HFF-Myc (cell line): Measurements from ENCODE around the gene AP1AR.

ENCODE experiments used
- DNase-seq: peaks from one replicate; pipeline ENCODE4 v3.0.0-alpha.2; 2011; ENCODE audit warnings: low read depth; ENCODE audit errors: extremely low read depth
- H3K4me3 ChIP-seq: replicated peaks from 2 replicates; pipeline ENCODE4 v1.5.1; 2011; ENCODE audit warnings: low read depth, mild to moderate bottlenecking, control low read depth, low read length
- CTCF ChIP-seq: IDR thresholded peaks from 2 replicates; pipeline ENCODE4 v1.5.1; 2012; ENCODE audit warnings: mild to moderate bottlenecking, low read depth, low read length, control low read depth; ENCODE audit errors: missing control alignments

AP1AR gene

GRCh38 chr4:112270640-112271421 lies 39.2 kb downstream of the AP1AR start:
- TF ChIP-seq CTCF: no peak
- no peak for DNase-seq
- no peak overlapping the region for H3K4me3 ChIP-seq

DNA sequence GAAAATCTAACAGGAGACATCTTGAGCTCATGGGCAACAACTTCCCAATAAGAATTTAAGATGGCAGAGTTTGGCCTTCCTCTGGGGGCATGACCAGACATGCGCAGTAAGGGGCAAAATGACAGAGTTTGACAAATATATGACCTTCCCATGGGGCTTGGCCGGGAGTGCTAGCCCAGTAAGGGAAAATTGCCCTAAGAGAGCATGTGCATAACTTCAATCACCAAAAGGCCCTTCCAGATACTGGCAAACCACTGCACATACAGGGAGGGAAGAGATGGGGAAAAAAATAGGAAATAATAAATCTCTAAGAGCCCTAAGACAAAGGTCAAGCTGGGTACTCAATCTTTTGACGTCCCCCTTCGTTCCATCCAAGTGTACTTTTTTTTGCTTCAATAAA lies 40.7 kb downstream of the AP1AR start:
- no peak for DNase-seq
- H3K4me3 ChIP-seq: no peak overlapping the region
- no peak for TF ChIP-seq CTCF

- TF ChIP-seq CTCF: no peak
- no peak overlapping the region for H3K4me3 ChIP-seq
- no peak for DNase-seq
Observed at GRCh38 chr4:112274959-112275358, 43.4 kb downstream of the AP1AR start.

- no peak overlapping the region for H3K4me3 ChIP-seq
- DNase-seq: no peak
- no peak for TF ChIP-seq CTCF
Observed at GRCh38 chr4:112276113-112276512, 44.5 kb downstream of the AP1AR start.

GRCh38 chr4:112277220-112277619 lies 45.6 kb downstream of the AP1AR start:
- no peak for DNase-seq
- no peak for TF ChIP-seq CTCF
- H3K4me3 ChIP-seq: no peak overlapping the region

- TF ChIP-seq CTCF: no peak
- DNase-seq: no peak
- no peak overlapping the region for H3K4me3 ChIP-seq
Observed at GRCh38 chr4:112277705-112278448, 46.3 kb downstream of the AP1AR start.
